ENCODE results near the gene P3H3.

The P3H3 gene

GRCh38 chr12:6845395-6845794 lies 17.2 kb downstream of the P3H3 start:
- H3K4me3 ChIP-seq (ENCODE audit: low read depth, low read length): no peak overlapping the region
- no peak for TF ChIP-seq CTCF (IDR thresholded peaks at IDR 0.05; ENCODE audit: low read depth, low read length)

DNA sequence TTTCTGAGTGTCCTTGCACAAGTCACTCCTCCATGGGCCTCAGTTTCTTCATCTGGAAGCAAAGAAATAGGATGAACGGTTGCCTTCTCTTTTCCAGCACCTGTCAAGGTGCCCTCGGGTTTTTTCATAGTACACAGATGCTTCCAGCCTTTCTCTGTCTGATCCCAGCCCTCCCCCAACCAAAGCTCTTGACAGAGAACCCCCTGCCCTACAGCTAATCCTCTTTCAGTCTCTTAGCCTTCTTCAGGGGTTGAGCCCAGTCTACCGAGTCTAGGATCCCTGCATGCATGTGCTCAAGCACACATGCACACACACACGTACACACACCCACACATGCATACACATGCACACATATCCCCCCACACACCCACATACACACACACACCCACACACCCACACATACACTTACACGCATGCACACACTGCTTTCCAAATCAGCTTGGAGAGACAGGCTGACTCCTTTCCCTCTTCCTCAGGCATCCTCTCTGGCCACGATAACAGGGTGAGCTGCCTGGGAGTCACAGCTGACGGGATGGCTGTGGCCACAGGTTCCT lies 18.2 kb downstream of the P3H3 start:
- H3K4me3 ChIP-seq (ENCODE audit: low read depth, low read length): no peak overlapping the region
- TF ChIP-seq CTCF (IDR thresholded peaks at IDR 0.05; ENCODE audit: low read depth, low read length): no peak

- no peak for TF ChIP-seq CTCF (IDR thresholded peaks at IDR 0.05; ENCODE audit: low read depth, low read length)
- H3K4me3 ChIP-seq (ENCODE audit: low read depth, low read length): no peak overlapping the region
Observed at GRCh38 chr12:6847676-6848075, 19.5 kb downstream of the P3H3 start.

DNA sequence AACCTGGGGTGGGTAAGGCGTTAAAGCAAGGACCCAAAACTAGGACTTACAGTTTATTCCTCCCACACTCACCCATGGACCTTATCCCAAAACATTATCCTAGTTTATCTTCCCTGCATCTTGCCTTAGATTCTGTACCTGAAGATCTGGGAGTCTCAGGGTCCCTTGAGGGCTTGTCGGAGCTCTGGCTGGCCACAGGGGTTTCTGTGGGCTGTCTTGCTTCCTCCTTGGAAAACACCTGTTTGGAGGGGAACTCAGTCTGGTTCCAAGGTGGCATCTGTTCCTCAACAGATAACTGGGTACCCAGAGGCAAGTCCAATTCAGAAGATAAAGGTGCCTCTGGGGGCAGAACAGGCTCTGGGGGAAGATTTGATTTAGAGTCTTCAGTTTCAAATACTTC lies 21.2 kb downstream of the P3H3 start:
- TF ChIP-seq CTCF (IDR thresholded peaks at IDR 0.05; ENCODE audit: low read depth, low read length): no peak
- H3K4me3 ChIP-seq (ENCODE audit: low read depth, low read length): no peak overlapping the region

DNA sequence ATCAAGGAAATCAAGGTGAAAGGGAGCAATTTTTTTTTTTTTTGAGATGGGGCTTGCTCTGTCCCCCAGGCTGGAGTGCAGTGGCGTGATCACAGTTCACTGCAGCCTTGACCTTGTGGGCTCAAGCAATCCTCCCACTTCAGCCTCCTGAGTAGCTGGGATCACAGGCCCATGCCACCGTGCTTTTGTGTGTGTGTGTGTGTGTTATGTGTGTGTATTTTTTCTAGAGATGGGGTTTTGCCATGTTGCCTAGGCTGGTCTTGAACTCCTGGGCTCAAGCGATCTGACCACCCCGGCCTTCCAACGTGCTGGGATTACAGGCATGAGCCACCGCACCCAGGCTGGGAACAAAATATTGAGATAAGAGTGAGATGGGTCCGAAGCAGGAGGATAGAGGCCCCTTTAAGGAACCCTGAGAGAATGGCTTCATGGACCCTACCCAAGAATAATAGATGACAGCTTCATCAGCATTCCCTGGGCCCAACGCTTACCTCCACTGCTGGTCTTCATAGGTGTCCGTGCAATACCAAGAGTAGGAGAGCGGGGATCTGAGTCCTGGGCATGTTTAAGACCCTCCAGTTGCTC lies 21.9 kb downstream of the P3H3 start:
- peak overlapping the region; percentile 65 for H3K4me3 ChIP-seq (ENCODE audit: low read depth, low read length)
- no peak for TF ChIP-seq CTCF (IDR thresholded peaks at IDR 0.05; ENCODE audit: low read depth, low read length)

GRCh38 chr12:6850796-6851152 lies 22.6 kb downstream of the P3H3 start:
- peak overlapping the region; percentile 65 for H3K4me3 ChIP-seq (ENCODE audit: low read depth, low read length)
- no peak for TF ChIP-seq CTCF (IDR thresholded peaks at IDR 0.05; ENCODE audit: low read depth, low read length)

GRCh38 chr12:6851153-6851920 lies 23.1 kb downstream of the P3H3 start, which contains the start of gene CDCA3:
CDCA3 (minus strand) TSS chr12:6851286; CDS start chr12:6850952, 334 bp downstream.
- TF ChIP-seq CTCF (IDR thresholded peaks at IDR 0.05; ENCODE audit: low read depth, low read length): no peak
- H3K4me3 ChIP-seq (ENCODE audit: low read depth, low read length): peak within 1 kb of the TSS; percentile 65
